GM12878 (cell line): ENCODE data around the gene RIT2. TPM values are rescaled to one million over a fixed set of nuclear protein-coding genes. Genes with fewer than 3 reads are reported as not detected.

ENCODE experiments used
- ATAC-seq: fragments of 200-7000 bp; cut with Tn5 transposase; 3 replicates; pipeline ENCODE4 v1.9.1; 2020; ENCODE audit warnings: mild to moderate bottlenecking, moderate library complexity
- BruUV-seq: library from RNA; stranded (reverse); fragments of 400-500 nt; replicated peaks from 2 replicates; lab custom pipeline; 2021; lab: Mats Ljungman, UMichigan
- CTCF ChIA-PET: fragments of 300-600 bp; sonication (Branson Sonifier 250); formaldehyde crosslinking; extraction: SDS; loops from one replicate; lab custom pipeline; 2021; ENCODE audit warnings: inconsistent platforms; lab: Yijun Ruan, JAX
- POLR2A ChIA-PET: fragments of 350-600 bp; formaldehyde crosslinking; extraction: SDS; loops from one replicate; lab custom pipeline; 2021; ENCODE audit warnings: inconsistent platforms; lab: Charles Lee
- RAD21 ChIA-PET: fragments of 300-600 bp; sonication (Branson Sonifier 250); formaldehyde crosslinking; loops from one replicate; lab custom pipeline; 2023; ENCODE audit warnings: antibody characterized with exemption; ENCODE audit not compliant: unreplicated experiment; lab: Charles Lee
- SMC1A ChIA-PET: fragments of 300-600 bp; sonication (Branson Sonifier 250); formaldehyde crosslinking; loops from one replicate; lab custom pipeline; 2023; ENCODE audit not compliant: unreplicated experiment, uncharacterized antibody; lab: Charles Lee
- DNase-seq: peaks from one replicate; pipeline ENCODE4 v3.0.0-alpha.2; 2011; ENCODE audit warnings: low read depth, low spot score
- FAIRE-seq: peaks from 3 replicates; lab custom pipeline; 2011; peaks lifted over from hg19 to GRCh38; lab: Jason Lieb, UNC
- H2AFZ ChIP-seq: 2 replicates; pipeline ENCODE4 v1.6.0; 2011; ENCODE audit warnings: low read depth, low read length, control low read depth; ENCODE audit not compliant: control insufficient read depth
- H3K27ac ChIP-seq: 2 replicates; pipeline ENCODE4 v1.5.1; 2011; ENCODE audit warnings: control low read depth; ENCODE audit not compliant: control insufficient read depth, insufficient read depth
- H3K27me3 ChIP-seq, 2 experiments: replicated peaks in 1 of 2; 2 replicates each; pipeline versions ENCODE4 v1.6.0 to v1.6.1; 2011; ENCODE audit warnings: low read length in 1 of 2; ENCODE audit not compliant: control insufficient read depth in 2 of 2, insufficient read depth in 2 of 2
- H3K36me3 ChIP-seq, 2 experiments: 2 replicates each; pipeline ENCODE4 v1.5.1; 2011; ENCODE audit warnings: low read length in 1 of 2; ENCODE audit not compliant: control insufficient read depth in 2 of 2, insufficient read depth in 2 of 2
- H3K4me1 ChIP-seq: 2 replicates; pipeline ENCODE4 v1.6.1; 2011; ENCODE audit warnings: mild to moderate bottlenecking, low read length, moderate library complexity, mixed read lengths; ENCODE audit not compliant: control insufficient read depth, insufficient read depth
- H3K4me2 ChIP-seq: 2 replicates; pipeline ENCODE4 v1.6.0; 2011; ENCODE audit warnings: control low read depth; ENCODE audit not compliant: control insufficient read depth, insufficient read depth
- H3K4me3 ChIP-seq: fragments of 200-600 bp; sonication (generic); 2 replicates; pipeline ENCODE4 v1.5.1; 2016
- H3K79me2 ChIP-seq: 2 replicates; pipeline ENCODE4 v1.6.0; 2011; ENCODE audit warnings: low read length; ENCODE audit not compliant: control insufficient read depth, insufficient read depth
- H3K9ac ChIP-seq: 2 replicates; pipeline ENCODE4 v1.8.0; 2011; ENCODE audit warnings: low read length, control low read depth, mixed read lengths; ENCODE audit not compliant: control insufficient read depth, insufficient read depth
- H3K9me3 ChIP-seq: replicated peaks from 3 replicates; pipeline ENCODE4 v1.5.1; 2011; ENCODE audit warnings: mild to moderate bottlenecking, low read length; ENCODE audit not compliant: control insufficient read depth, insufficient read depth
- H4K20me1 ChIP-seq: 2 replicates; pipeline ENCODE4 v1.6.0; 2011; ENCODE audit not compliant: control insufficient read depth, insufficient read depth
- ATF7 ChIP-seq: fragments of 450-650 bp; IDR thresholded peaks from 2 replicates; pipeline ENCODE4 v1.6.1; 2016; ENCODE audit warnings: low read depth, mild to moderate bottlenecking
- BMI1 ChIP-seq: fragments of 450-650 bp; IDR thresholded peaks from 2 replicates; pipeline ENCODE4 v1.6.1; 2016; ENCODE audit warnings: mild to moderate bottlenecking, moderate library complexity, borderline replicate concordance
- CBX3 ChIP-seq: fragments of 200-600 bp; sonication (generic); IDR thresholded peaks from 2 replicates; pipeline ENCODE4 v1.6.1; 2016; ENCODE audit warnings: low read depth, borderline replicate concordance
- CBX5 ChIP-seq: sonication (generic); IDR thresholded peaks from 2 replicates; pipeline ENCODE4 v1.6.1; 2016; ENCODE audit warnings: low read depth, moderate library complexity, mild to moderate bottlenecking, inconsistent platforms
- HDAC6 ChIP-seq: fragments of 200-600 bp; sonication (generic); IDR thresholded peaks from one replicate; pipeline ENCODE4 v1.8.0; 2017; ENCODE audit warnings: antibody characterized with exemption; ENCODE audit not compliant: unreplicated experiment
- MEF2A ChIP-seq: IDR thresholded peaks from 2 replicates; pipeline ENCODE4 v1.6.1; 2011; ENCODE audit warnings: low read depth, mild to moderate bottlenecking, low read length, moderate library complexity; ENCODE audit not compliant: insufficient read depth
- NR2C2 ChIP-seq: IDR thresholded peaks from 2 replicates; pipeline ENCODE4 v1.6.1; 2011; ENCODE audit warnings: borderline replicate concordance, low read depth; ENCODE audit not compliant: control insufficient read depth, insufficient read length
- POLR2AphosphoS5 ChIP-seq: IDR thresholded peaks from 2 replicates; pipeline ENCODE4 v1.6.1; 2011; ENCODE audit warnings: mild to moderate bottlenecking, low read length, inconsistent platforms
- RAD21 ChIP-seq: IDR thresholded peaks from 2 replicates; pipeline ENCODE4 v1.6.1; 2011; ENCODE audit warnings: mild to moderate bottlenecking, low read depth, low read length, moderate library complexity; ENCODE audit not compliant: insufficient read depth
- RB1 ChIP-seq: fragments of 450-650 bp; formaldehyde crosslinking; IDR thresholded peaks from 2 replicates; pipeline ENCODE4 v1.6.1; 2017; ENCODE audit warnings: mild to moderate bottlenecking, borderline replicate concordance
- RBBP5 ChIP-seq: fragments of 200-600 bp; sonication (generic); conservative IDR thresholded peaks from 2 replicates; pipeline ENCODE4 v1.6.1; 2016
- STAT3 ChIP-seq: IDR thresholded peaks from 2 replicates; pipeline ENCODE4 v1.6.1; 2011; ENCODE audit warnings: low read depth, low read length, improper control_type of control experiment
- SUZ12 ChIP-seq: fragments of 200-600 bp; sonication (generic); IDR thresholded peaks from one replicate; pipeline ENCODE4 v1.6.1; 2018; ENCODE audit warnings: antibody characterized with exemption, mild to moderate bottlenecking; ENCODE audit not compliant: unreplicated experiment
- ZNF622 ChIP-seq: fragments of 450-650 bp; IDR thresholded peaks from 2 replicates; pipeline ENCODE4 v1.6.1; 2017; ENCODE audit warnings: mild to moderate bottlenecking, inconsistent platforms
- WGBS: methylation state at CpG from one replicate; pipeline ENCODE4 v1.1.6; 2016; ENCODE audit warnings: low lambda C conversion rate; ENCODE audit not compliant: insufficient replicate concordance, insufficient coverage; ENCODE audit errors: missing lambda C conversion rate; 5-methylcytosine and 5-hydroxymethylcytosine counted together
- in situ Hi-C: fragments of 300-500 bp; cut with MboI; formaldehyde crosslinking; loops from 9 replicates; pipeline ENCODE4 v1.14.3; 2018; ENCODE audit warnings: mixed read lengths
- intact Hi-C: fragments of 100-400 bp; cut with micrococcal nuclease; formaldehyde crosslinking; loops from one replicate; pipeline ENCODE4 v1.14.2; 2022; ENCODE audit not compliant: unreplicated experiment
- polyA plus RNA-seq, 11 experiments: library from polyadenylated mRNA; depleted of rRNA in 4 of 11; unstranded in 6 of 11; stranded (reverse) in 5 of 11; fragments of >200 nt; fragmentation: Nextera tagmentation in 4 of 11; fragmentation: Illumina TruSeq in 1 of 11; extraction: Ambion mirVana in 4 of 11; extraction: Trizol in 1 of 11; gene quantifications; 1 replicate in 1 of 11; 2 replicates in 10 of 11; pipeline versions ENCODE4 v1.2.1 to v1.2.3, GENCODE V29; 2011 to 2016; ENCODE audit warnings: inconsistent platforms in 2 of 11, missing spikeins in 2 of 11, low read depth in 1 of 11
- total RNA-seq, 4 experiments: library from RNA; depleted of rRNA in 3 of 4; stranded (reverse); fragments of >200 nt in 3 of 4; fragmentation: Illumina TruSeq in 1 of 4; extraction: Trizol in 1 of 4; gene quantifications; 2 replicates each; pipeline versions ENCODE4 v1.2.1 to v1.2.3, GENCODE V29; 2013 to 2021
- TF ChIP-seq, protein P1 (sequence below): IDR thresholded peaks from 2 replicates; pipeline ENCODE4 v1.6.1; 2011; ENCODE audit warnings: low read depth, low read length, improper control_type of control experiment, borderline replicate concordance
- TF ChIP-seq, protein P2 (sequence below): fragments of 450-650 bp; formaldehyde crosslinking; IDR thresholded peaks from 2 replicates; pipeline ENCODE4 v1.5.0; 2022; ENCODE audit warnings: mild to moderate bottlenecking, missing genetic modification characterization

RIT2 gene
- total and polyA plus RNA-seq, 10 of the 15 experiments (the other 5 are each of a cell fraction or from before 2014, with no cell fraction given) = not detected

DNA sequence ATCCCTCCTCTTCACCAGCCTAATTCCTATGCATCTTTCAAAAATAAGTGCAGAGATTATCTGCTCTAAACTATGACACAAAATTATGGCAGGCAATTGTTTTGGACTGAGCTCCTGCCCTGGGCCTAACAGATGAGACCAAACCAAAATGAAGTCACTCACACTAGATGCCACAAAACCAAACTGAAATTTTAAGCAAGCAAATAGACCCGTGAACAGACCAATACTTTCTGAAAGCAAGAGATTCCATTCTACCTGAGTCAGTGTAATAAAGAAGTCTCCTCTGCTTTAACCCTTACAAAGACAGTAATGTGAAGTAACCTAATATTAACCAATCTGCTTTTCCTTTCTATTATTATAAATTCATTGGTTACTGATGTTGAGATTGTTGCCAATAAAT is 84.3 kb downstream of the RIT2 start:
- H3K27me3 ChIP-seq = no peaks in the 10 kb centered on the region
- ChIA-PET SMC1A (no interaction called here), CTCF (no interaction called here), RAD21 (no interaction called here), POLR2A (no interaction called here)
- no peaks in the 10 kb centered on the region for H3K9me3 ChIP-seq
- H3K36me3 ChIP-seq = no peaks in the 10 kb centered on the region
- H3K27ac ChIP-seq = no peak overlapping the region
- DNase-seq = no peak
- BruUV-seq = no TSS peak
- no peak for ATAC-seq
- no peaks in the 10 kb centered on the region for H3K4me1 ChIP-seq
- no peak overlapping the region for H3K4me3 ChIP-seq
- H4K20me1 ChIP-seq = no peaks in the 10 kb centered on the region
- TF ChIP-seq ZNF622 (no peak), MEF2A (no peak), STAT3 (no peak), CBX3 (no peak), RBBP5 (no peak), ATF7 (no peak), SUZ12 (no peak), CBX5 (no peak), POLR2AphosphoS5 (no peak), NR2C2 (no peak), RAD21 (no peak), BMI1 (no peak), HDAC6 (no peak), RB1 (no peak)
- TF ChIP-seq, protein P1, sequence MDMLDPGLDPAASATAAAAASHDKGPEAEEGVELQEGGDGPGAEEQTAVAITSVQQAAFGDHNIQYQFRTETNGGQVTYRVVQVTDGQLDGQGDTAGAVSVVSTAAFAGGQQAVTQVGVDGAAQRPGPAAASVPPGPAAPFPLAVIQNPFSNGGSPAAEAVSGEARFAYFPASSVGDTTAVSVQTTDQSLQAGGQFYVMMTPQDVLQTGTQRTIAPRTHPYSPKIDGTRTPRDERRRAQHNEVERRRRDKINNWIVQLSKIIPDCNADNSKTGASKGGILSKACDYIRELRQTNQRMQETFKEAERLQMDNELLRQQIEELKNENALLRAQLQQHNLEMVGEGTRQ = no peak
- TF ChIP-seq, protein P2, sequence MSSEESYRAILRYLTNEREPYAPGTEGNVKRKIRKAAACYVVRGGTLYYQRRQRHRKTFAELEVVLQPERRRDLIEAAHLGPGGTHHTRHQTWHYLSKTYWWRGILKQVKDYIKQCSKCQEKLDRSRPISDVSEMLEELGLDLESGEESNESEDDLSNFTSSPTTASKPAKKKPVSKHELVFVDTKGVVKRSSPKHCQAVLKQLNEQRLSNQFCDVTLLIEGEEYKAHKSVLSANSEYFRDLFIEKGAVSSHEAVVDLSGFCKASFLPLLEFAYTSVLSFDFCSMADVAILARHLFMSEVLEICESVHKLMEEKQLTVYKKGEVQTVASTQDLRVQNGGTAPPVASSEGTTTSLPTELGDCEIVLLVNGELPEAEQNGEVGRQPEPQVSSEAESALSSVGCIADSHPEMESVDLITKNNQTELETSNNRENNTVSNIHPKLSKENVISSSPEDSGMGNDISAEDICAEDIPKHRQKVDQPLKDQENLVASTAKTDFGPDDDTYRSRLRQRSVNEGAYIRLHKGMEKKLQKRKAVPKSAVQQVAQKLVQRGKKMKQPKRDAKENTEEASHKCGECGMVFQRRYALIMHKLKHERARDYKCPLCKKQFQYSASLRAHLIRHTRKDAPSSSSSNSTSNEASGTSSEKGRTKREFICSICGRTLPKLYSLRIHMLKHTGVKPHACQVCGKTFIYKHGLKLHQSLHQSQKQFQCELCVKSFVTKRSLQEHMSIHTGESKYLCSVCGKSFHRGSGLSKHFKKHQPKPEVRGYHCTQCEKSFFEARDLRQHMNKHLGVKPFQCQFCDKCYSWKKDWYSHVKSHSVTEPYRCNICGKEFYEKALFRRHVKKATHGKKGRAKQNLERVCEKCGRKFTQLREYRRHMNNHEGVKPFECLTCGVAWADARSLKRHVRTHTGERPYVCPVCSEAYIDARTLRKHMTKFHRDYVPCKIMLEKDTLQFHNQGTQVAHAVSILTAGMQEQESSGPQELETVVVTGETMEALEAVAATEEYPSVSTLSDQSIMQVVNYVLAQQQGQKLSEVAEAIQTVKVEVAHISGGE (CRISPR knock-in tag) = no peak
- in situ Hi-C loops (no loop called here), intact Hi-C loops (no loop called here)
- no peak overlapping the region for H3K4me2 ChIP-seq
- no peak for FAIRE-seq
- no peak overlapping the region for H3K9ac ChIP-seq
- no peaks in the 10 kb centered on the region for H3K79me2 ChIP-seq
- H2AFZ ChIP-seq = no peak overlapping the region
- WGBS = 0% methylated on average over 1 of the region's 1 CpG
